ENCODE results near the gene SPPL2B. TPM values are rescaled to one million over a fixed set of nuclear protein-coding genes. Genes with fewer than 3 reads are reported as not detected.
A peak's percentile ranks its signal among the peaks of the same experiment; 100 is the strongest.

Gene SPPL2B
- total and polyA plus RNA-seq, 5 experiments from 2014 or later = 10.5 to 175 (median 17.3) TPM

GRCh38 chr19:2362046-2362969 is 33.8 kb downstream of the SPPL2B start:
- Mint-ChIP-seq H3K4me3 (no peak overlapping the region), H3K4me1 (peaks cover 5 to 10% (median 9%) of the 10 kb centered on the region in 4 donors), H3K27ac (no peak overlapping the region), H3K36me3 (no peaks in the 10 kb centered on the region), H3K27me3 (peaks cover 5 to 21% (median 17%) of the 10 kb centered on the region in 5 donors), H3K9me3 (peaks cover 0 to 2% (median 0%) of the 10 kb centered on the region in 9 donors)
- ATAC-seq = no peak
- no peak for DNase-seq
- POLR2A ChIA-PET = interaction anchor here (0.5 to 1.3 kb wide), 3 partner anchors 9 to 1070 kb away, joined by 3 to 4 read pairs (median 3); no protein-coding TSS in a partner anchor

DNA sequence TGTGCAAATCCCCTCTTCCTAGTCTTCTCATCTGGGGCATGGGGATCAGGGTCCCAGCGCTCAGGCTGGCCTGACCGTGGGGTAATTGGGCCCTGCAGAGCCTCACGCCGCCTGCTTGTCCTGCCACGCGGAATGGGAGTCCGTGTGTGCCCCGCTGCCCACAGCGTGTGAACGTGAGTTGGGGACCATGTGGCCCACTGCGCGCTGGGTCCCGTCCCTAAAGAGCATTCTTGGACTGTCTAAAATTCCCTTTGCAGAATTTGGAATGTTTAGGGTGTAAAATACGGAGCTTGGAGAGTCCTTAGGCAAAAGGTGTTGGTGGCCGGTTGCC is 34.5 kb downstream of the SPPL2B start:
- H3K27me3 Mint-ChIP-seq = peaks cover 5 to 21% (median 18%) of the 10 kb centered on the region in 5 donors
- DNase-seq (no peak), ATAC-seq (no peak)
- H3K9me3 Mint-ChIP-seq = peaks cover 0 to 2% (median 0%) of the 10 kb centered on the region in 9 donors
- POLR2A ChIA-PET = interaction anchor here (0.5 to 1.3 kb wide), 3 partner anchors 10 to 1069 kb away, joined by 3 to 4 read pairs (median 3); no protein-coding TSS in a partner anchor
- no peaks in the 10 kb centered on the region for H3K36me3 Mint-ChIP-seq
- H3K27ac Mint-ChIP-seq = no peak overlapping the region
- H3K4me1 Mint-ChIP-seq = peaks cover 5 to 10% (median 9%) of the 10 kb centered on the region in 4 donors
- H3K4me3 Mint-ChIP-seq = no peak overlapping the region

- POLR2A ChIA-PET = interaction anchor here (0.7 to 1.3 kb wide), 2 partner anchors 10 to 1069 kb away, joined by 3 to 4 read pairs; no protein-coding TSS in a partner anchor
- H3K27ac Mint-ChIP-seq = no peak overlapping the region
- H3K4me1 Mint-ChIP-seq = peaks cover 5 to 13% (median 10%) of the 10 kb centered on the region in 4 donors
- H3K4me3 Mint-ChIP-seq = no peak overlapping the region
- no peaks in the 10 kb centered on the region for H3K36me3 Mint-ChIP-seq
- H3K9me3 Mint-ChIP-seq = peaks cover 0 to 7% (median 0%) of the 10 kb centered on the region in 9 donors
- DNase-seq = no peak
- peaks cover 5 to 26% (median 22%) of the 10 kb centered on the region in 5 donors for H3K27me3 Mint-ChIP-seq
- ATAC-seq = no peak
Observed at GRCh38 chr19:2363419-2363818, 34.9 kb downstream of the SPPL2B start.

- H3K27me3 Mint-ChIP-seq = peaks cover 5 to 25% (median 21%) of the 10 kb centered on the region in 5 donors
- H3K9me3 Mint-ChIP-seq = peaks cover 0 to 11% (median 0%) of the 10 kb centered on the region in 9 donors
- H3K4me3 Mint-ChIP-seq = no peak overlapping the region
- DNase-seq = no peak
- ATAC-seq = no peak
- POLR2A ChIA-PET = interaction anchor here (0.7 kb wide), 1 partner anchor 40 kb away, joined by 3 read pairs; no protein-coding TSS in a partner anchor
- H3K27ac Mint-ChIP-seq = no peak overlapping the region
- peaks cover 6 to 11% (median 10%) of the 10 kb centered on the region in 4 donors for H3K4me1 Mint-ChIP-seq
- no peaks in the 10 kb centered on the region for H3K36me3 Mint-ChIP-seq
Observed at GRCh38 chr19:2365201-2365970, 36.9 kb downstream of the SPPL2B start.

DNA sequence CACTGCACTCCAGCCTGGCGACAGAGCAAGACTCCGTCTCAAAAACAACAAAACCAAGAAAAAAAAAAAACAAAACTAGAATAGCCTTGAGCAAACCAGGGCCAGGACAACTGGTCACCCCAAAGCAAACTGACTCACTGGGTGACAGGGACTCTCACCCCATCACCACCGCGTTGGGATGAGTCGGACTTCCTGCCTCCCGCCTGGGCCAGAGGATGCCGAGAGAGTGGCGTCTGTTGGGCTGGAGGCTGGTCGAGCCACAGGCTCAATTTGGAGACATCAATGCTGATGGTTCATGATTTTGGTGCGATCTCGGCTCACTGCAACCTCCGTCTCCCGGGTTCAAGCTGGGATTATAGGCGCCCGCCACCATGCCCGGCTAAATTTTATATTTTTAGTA is 43.2 kb downstream of the SPPL2B start:
- Mint-ChIP-seq H3K4me3 (no peak overlapping the region), H3K4me1 (peaks cover 0 to 6% (median 4%) of the 10 kb centered on the region in 4 donors), H3K9me3 (peaks cover 0 to 16% (median 0%) of the 10 kb centered on the region in 9 donors), H3K36me3 (peaks cover 0 to 4% (median 0%) of the 10 kb centered on the region in 3 donors), H3K27me3 (peaks cover 0 to 9% (median 4%) of the 10 kb centered on the region in 5 donors), H3K27ac (no peak overlapping the region)
- no peak for ATAC-seq
- no peak for DNase-seq
- POLR2A ChIA-PET = no interaction called here

DNA sequence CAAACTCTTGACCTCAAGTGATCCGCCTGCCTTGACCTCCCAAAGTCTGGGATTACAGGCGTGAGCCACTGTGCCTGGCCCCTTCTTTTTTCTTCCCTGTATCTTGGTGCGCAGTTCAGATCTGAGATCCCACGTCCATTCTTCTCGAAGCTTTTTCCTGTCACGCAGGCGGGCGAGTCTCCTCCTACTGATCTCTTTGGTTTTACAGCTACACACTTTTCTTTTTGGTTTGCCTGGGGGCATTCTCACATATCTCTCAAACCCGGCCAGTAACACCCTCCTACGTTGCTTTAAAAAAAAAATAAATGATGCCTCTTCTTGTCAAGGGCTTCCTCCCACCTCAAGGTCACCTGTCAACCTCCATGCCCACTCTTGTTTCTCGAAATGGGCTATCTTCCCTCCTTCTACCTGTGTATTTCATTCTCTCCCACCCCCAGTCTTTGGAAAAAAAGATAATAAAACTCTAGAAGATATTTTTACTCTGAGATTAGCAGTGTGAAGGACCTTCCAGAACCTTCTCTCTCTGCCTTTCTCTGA is 43.7 kb downstream of the SPPL2B start:
- H3K27me3 Mint-ChIP-seq = peaks cover 0 to 9% (median 4%) of the 10 kb centered on the region in 5 donors
- peaks cover 0 to 16% (median 0%) of the 10 kb centered on the region in 9 donors for H3K9me3 Mint-ChIP-seq
- ATAC-seq = no peak
- H3K27ac Mint-ChIP-seq = peak overlapping the region in 1 of 10 donors; percentile 68
- H3K4me1 Mint-ChIP-seq = peaks cover 0 to 6% (median 4%) of the 10 kb centered on the region in 4 donors
- H3K4me3 Mint-ChIP-seq = no peak overlapping the region
- POLR2A ChIA-PET = no interaction called here
- DNase-seq = no peak
- H3K36me3 Mint-ChIP-seq = peaks cover 0 to 4% (median 0%) of the 10 kb centered on the region in 3 donors

GRCh38 chr19:2374808-2375207 is 46.3 kb downstream of the SPPL2B start:
- POLR2A ChIA-PET = interaction anchor here (0.7 kb wide), 1 partner anchor 30 kb away, joined by 6 read pairs; no protein-coding TSS in a partner anchor
- H3K9me3 Mint-ChIP-seq = peaks cover 0 to 15% (median 5%) of the 10 kb centered on the region in 9 donors
- no peak overlapping the region for H3K4me3 Mint-ChIP-seq
- H3K36me3 Mint-ChIP-seq = peaks cover 0 to 4% (median 0%) of the 10 kb centered on the region in 3 donors
- H3K27ac Mint-ChIP-seq = peak overlapping the region in 2 of 10 donors; percentile 53 to 55
- peaks cover 0 to 4% (median 0%) of the 10 kb centered on the region in 5 donors for H3K27me3 Mint-ChIP-seq
- ATAC-seq (no peak), DNase-seq (no peak)
- H3K4me1 Mint-ChIP-seq = peaks cover 0 to 5% (median 4%) of the 10 kb centered on the region in 4 donors

- H3K27ac Mint-ChIP-seq = no peak overlapping the region
- DNase-seq (no peak), ATAC-seq (no peak)
- peaks cover 0 to 4% (median 0%) of the 10 kb centered on the region in 5 donors for H3K27me3 Mint-ChIP-seq
- peaks cover 0 to 4% (median 0%) of the 10 kb centered on the region in 3 donors for H3K36me3 Mint-ChIP-seq
- H3K4me1 Mint-ChIP-seq = peaks cover 0 to 5% (median 4%) of the 10 kb centered on the region in 4 donors
- POLR2A ChIA-PET = no interaction called here
- peaks cover 0 to 13% (median 6%) of the 10 kb centered on the region in 9 donors for H3K9me3 Mint-ChIP-seq
- H3K4me3 Mint-ChIP-seq = no peak overlapping the region
Observed at GRCh38 chr19:2375353-2376121, 47.1 kb downstream of the SPPL2B start.

GRCh38 chr19:2376784-2377519 is 48.5 kb downstream of the SPPL2B start:
- no peak for ATAC-seq
- POLR2A ChIA-PET = interaction anchor here (0.6 kb wide), 1 partner anchor 8 kb away, joined by 6 read pairs; no protein-coding TSS in a partner anchor
- Mint-ChIP-seq H3K27me3 (peaks cover 0 to 5% (median 0%) of the 10 kb centered on the region in 5 donors), H3K27ac (peak overlapping the region in 1 of 10 donors; percentile 91), H3K36me3 (peaks cover 0 to 4% (median 0%) of the 10 kb centered on the region in 3 donors), H3K9me3 (peaks cover 0 to 15% (median 7%) of the 10 kb centered on the region in 9 donors), H3K4me1 (peaks cover 0 to 5% (median 4%) of the 10 kb centered on the region in 4 donors), H3K4me3 (no peak overlapping the region)
- DNase-seq = no peak

DNA sequence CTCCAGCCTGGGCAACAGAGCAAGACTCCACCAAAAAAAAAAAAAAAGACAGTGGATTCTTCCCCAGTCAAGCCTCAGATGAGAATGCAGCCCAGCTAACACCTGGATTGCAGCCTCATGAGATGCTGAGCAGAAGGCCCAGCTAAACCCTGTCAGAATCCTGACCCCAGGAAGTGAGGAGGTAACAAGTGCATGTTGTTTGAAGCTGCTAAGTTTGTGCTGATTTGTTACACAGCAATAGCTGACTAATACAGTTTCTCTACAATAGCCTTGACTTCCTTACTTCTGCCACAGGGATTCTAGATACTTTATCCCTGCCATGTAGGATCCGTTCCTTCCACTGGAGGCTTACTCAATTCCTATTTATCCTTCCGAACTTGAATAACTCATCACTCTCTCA is 52.1 kb downstream of the SPPL2B start:
- no peak for ATAC-seq
- Mint-ChIP-seq H3K27ac (no peak overlapping the region), H3K36me3 (no peaks in the 10 kb centered on the region), H3K4me1 (peaks cover 2 to 6% (median 4%) of the 10 kb centered on the region in 4 donors), H3K4me3 (no peak overlapping the region), H3K9me3 (peaks cover 0 to 15% (median 7%) of the 10 kb centered on the region in 9 donors), H3K27me3 (peaks cover 0 to 14% (median 3%) of the 10 kb centered on the region in 5 donors)
- POLR2A ChIA-PET = no interaction called here
- no peak for DNase-seq
